ENCODE data around the gene IMMP2L.

The IMMP2L gene

GRCh38 chr7:110786328-110786965 lies 775.8 kb downstream of the IMMP2L start:
- no peak for DNase-seq

GRCh38 chr7:110784749-110785148 lies 777.5 kb downstream of the IMMP2L start:
- DNase-seq: no peak

- no peak for DNase-seq
Measured at GRCh38 chr7:110780712-110781111, 781.6 kb downstream of the IMMP2L start.

GRCh38 chr7:110779339-110779738 lies 783.0 kb downstream of the IMMP2L start:
- DNase-seq: no peak

GRCh38 chr7:110775046-110775445 lies 787.2 kb downstream of the IMMP2L start:
- peak; percentile 71 for DNase-seq

- no peak for DNase-seq
Measured at GRCh38 chr7:110774071-110774470, 788.2 kb downstream of the IMMP2L start.

GRCh38 chr7:110772615-110773014 lies 789.7 kb downstream of the IMMP2L start:
- no peak for DNase-seq

GRCh38 chr7:110771717-110772116 lies 790.6 kb downstream of the IMMP2L start:
- DNase-seq: no peak

- no peak for DNase-seq
Measured at GRCh38 chr7:110767550-110768110, 794.7 kb downstream of the IMMP2L start.

- no peak for DNase-seq
Measured at GRCh38 chr7:110766864-110767263, 795.4 kb downstream of the IMMP2L start.

- DNase-seq: no peak
Measured at GRCh38 chr7:110764852-110765251, 797.4 kb downstream of the IMMP2L start.

GRCh38 chr7:110762546-110763225 lies 799.6 kb downstream of the IMMP2L start:
- DNase-seq: no peak

- no peak for DNase-seq
Measured at GRCh38 chr7:110760341-110760740, 802.0 kb downstream of the IMMP2L start.

- no peak for DNase-seq
Measured at GRCh38 chr7:110759069-110759468, 803.2 kb downstream of the IMMP2L start.

- DNase-seq: no peak
Measured at GRCh38 chr7:110754649-110755048, 807.6 kb downstream of the IMMP2L start.

- DNase-seq: no peak
Measured at GRCh38 chr7:110750931-110751605, 811.2 kb downstream of the IMMP2L start.

GRCh38 chr7:110733221-110733620 lies 829.1 kb downstream of the IMMP2L start:
- no peak for DNase-seq

GRCh38 chr7:110724811-110725210 lies 837.5 kb downstream of the IMMP2L start:
- no peak for DNase-seq

GRCh38 chr7:110721395-110721794 lies 840.9 kb downstream of the IMMP2L start:
- no peak for DNase-seq

- no peak for DNase-seq
Measured at GRCh38 chr7:110720626-110721025, 841.7 kb downstream of the IMMP2L start.

GRCh38 chr7:110719741-110720140 lies 842.6 kb downstream of the IMMP2L start:
- DNase-seq: peak; percentile 31

- DNase-seq: no peak
Measured at GRCh38 chr7:110718503-110719205, 843.6 kb downstream of the IMMP2L start.

- DNase-seq: no peak
Measured at GRCh38 chr7:110704225-110704624, 858.1 kb downstream of the IMMP2L start.
